Neural cell (in vitro differentiated cells): ENCODE results near the gene RRAGD. TPM values are rescaled to one million over a fixed set of nuclear protein-coding genes. Genes with fewer than 3 reads are reported as not detected.

Experiments
- H2AFZ ChIP-seq: fragments of 200-600, 300-800 bp; sonication (generic), shearing (Covaris generic); 2 replicates; pipeline ENCODE4 v1.6.0; 2014; ENCODE audit warnings: low read depth, mild to moderate bottlenecking, antibody characterized with exemption, low read length, moderate library complexity
- H3F3A ChIP-seq: fragments of 200-600 bp; shearing (Covaris generic); 2 replicates; pipeline ENCODE4 v1.6.1; 2016; ENCODE audit warnings: mild to moderate bottlenecking, moderate library complexity, mixed read lengths, antibody characterized with exemption, low read length; ENCODE audit not compliant: insufficient read depth, poor library complexity, severe bottlenecking
- H3K27ac ChIP-seq: fragments of 200-600, 300-800 bp; sonication (generic), shearing (Covaris generic); 2 replicates; pipeline ENCODE4 v1.5.1; 2014; ENCODE audit warnings: mild to moderate bottlenecking, low read length, moderate library complexity
- H3K27me3 ChIP-seq: fragments of 300-800, 200-600 bp; sonication (generic), shearing (Covaris generic); 2 replicates; pipeline ENCODE4 v1.6.0; 2014; ENCODE audit warnings: mild to moderate bottlenecking, low read depth, low read length, moderate library complexity; ENCODE audit not compliant: insufficient read depth
- H3K36me3 ChIP-seq: fragments of 300-800, 200-600 bp; sonication (generic), shearing (Covaris generic); 2 replicates; pipeline ENCODE4 v1.5.1; 2014; ENCODE audit warnings: mild to moderate bottlenecking, antibody characterized with exemption, low read length, moderate library complexity; ENCODE audit not compliant: insufficient read depth
- H3K4me2 ChIP-seq: fragments of 300-800, 200-600 bp; sonication (generic), shearing (Covaris generic); 2 replicates; pipeline ENCODE4 v1.6.0; 2014; ENCODE audit warnings: mild to moderate bottlenecking, low read length
- H3K4me3 ChIP-seq: fragments of 300-800, 200-600 bp; sonication (generic), shearing (Covaris generic); 2 replicates; pipeline ENCODE4 v1.5.1; 2014; ENCODE audit warnings: mild to moderate bottlenecking, low read length, moderate library complexity
- H3K79me2 ChIP-seq: fragments of 200-600 bp; shearing (Covaris generic); replicated peaks from 2 replicates; pipeline ENCODE4 v1.6.0; 2014; ENCODE audit warnings: mild to moderate bottlenecking, low read length, moderate library complexity; ENCODE audit not compliant: insufficient read depth
- H3K9ac ChIP-seq: fragments of 300-800, 200-600 bp; sonication (generic), shearing (Covaris generic); 2 replicates; pipeline ENCODE4 v1.6.1; 2016; ENCODE audit warnings: mild to moderate bottlenecking, low read length, mixed read lengths
- H3K9me2 ChIP-seq: fragments of 200-600 bp; shearing (Covaris generic); 2 replicates; pipeline ENCODE4 v1.6.1; 2016; ENCODE audit warnings: mild to moderate bottlenecking, low read length, mixed read lengths; ENCODE audit not compliant: insufficient read depth
- H3K9me3 ChIP-seq: fragments of 200-600, 300-800 bp; sonication (generic), shearing (Covaris generic); 2 replicates; pipeline ENCODE4 v1.6.1; 2016; ENCODE audit warnings: mild to moderate bottlenecking, mixed run types, low read length, moderate library complexity, mixed read lengths
- H4K20me1 ChIP-seq: fragments of 200-600 bp; shearing (Covaris generic); 2 replicates; pipeline ENCODE4 v1.6.1; 2016; ENCODE audit warnings: mild to moderate bottlenecking, mixed run types; ENCODE audit not compliant: insufficient read depth
- CTCF ChIP-seq: fragments of 450-650 bp; IDR thresholded peaks from 2 replicates; pipeline ENCODE4 v1.5.1; 2014; ENCODE audit warnings: antibody characterized with exemption, mild to moderate bottlenecking, moderate library complexity; ENCODE audit not compliant: poor library complexity, severe bottlenecking
- EP300 ChIP-seq: fragments of 450-650 bp; conservative IDR thresholded peaks from 2 replicates; pipeline ENCODE4 v1.6.1; 2014; ENCODE audit warnings: antibody characterized with exemption, mild to moderate bottlenecking, moderate library complexity; ENCODE audit not compliant: poor library complexity, severe bottlenecking
- EZH2 ChIP-seq: fragments of 200-600, 300-800 bp; shearing (Covaris generic), sonication (generic); IDR thresholded peaks from 2 replicates; pipeline ENCODE4 v1.6.1; 2014; ENCODE audit warnings: antibody characterized with exemption, low read length, borderline replicate concordance, mild to moderate bottlenecking; ENCODE audit not compliant: insufficient read depth, poor library complexity, severe bottlenecking
- MXI1 ChIP-seq: fragments of 450-650 bp; conservative IDR thresholded peaks from 2 replicates; pipeline ENCODE4 v1.6.1; 2014; ENCODE audit warnings: antibody characterized with exemption, mild to moderate bottlenecking; ENCODE audit not compliant: poor library complexity, severe bottlenecking
- POLR2AphosphoS5 ChIP-seq: IDR thresholded peaks from 2 replicates; pipeline ENCODE4 v1.6.1; 2012
- RAD21 ChIP-seq: fragments of 450-650 bp; conservative IDR thresholded peaks from 2 replicates; pipeline ENCODE4 v1.6.1; 2014; ENCODE audit warnings: antibody characterized with exemption, mild to moderate bottlenecking, moderate library complexity
- REST ChIP-seq: IDR thresholded peaks from 2 replicates; pipeline ENCODE4 v1.6.1; 2012; ENCODE audit warnings: borderline replicate concordance
- SMC3 ChIP-seq: fragments of 450-650 bp; conservative IDR thresholded peaks from 2 replicates; pipeline ENCODE4 v1.6.1; 2014; ENCODE audit warnings: antibody characterized with exemption, mild to moderate bottlenecking, moderate library complexity; ENCODE audit not compliant: poor library complexity
- TAF1 ChIP-seq: IDR thresholded peaks from 2 replicates; pipeline ENCODE4 v1.6.1; 2012; ENCODE audit warnings: low read depth
- polyA plus RNA-seq: library from polyadenylated mRNA; depleted of rRNA; stranded (reverse); fragments of >200 nt; gene quantifications from 2 replicates; pipeline ENCODE4 v1.2.3, GENCODE V29; 2014

RRAGD gene
- polyA plus RNA-seq, 1 donor from 2014 or later, result 34.1 TPM

- no peak overlapping the region for H3K27ac ChIP-seq
- H3F3A ChIP-seq, result no peaks in the 10 kb centered on the region
- H4K20me1 ChIP-seq, result no peaks in the 10 kb centered on the region
- no peak overlapping the region for H3K4me3 ChIP-seq
- no peak overlapping the region for H2AFZ ChIP-seq
- TF ChIP-seq EZH2, result no peak
- no peak for TF ChIP-seq MXI1
- no peak for TF ChIP-seq CTCF
- TF ChIP-seq REST, result no peak
- TF ChIP-seq SMC3, result no peak
- TF ChIP-seq TAF1, result no peak
- TF ChIP-seq POLR2AphosphoS5, result no peak
- no peak for TF ChIP-seq EP300
- no peak for TF ChIP-seq RAD21
- H3K9ac ChIP-seq, result no peak overlapping the region
- H3K9me3 ChIP-seq, result no peaks in the 10 kb centered on the region
- no peaks in the 10 kb centered on the region for H3K27me3 ChIP-seq
- peaks cover 3% of the 10 kb centered on the region for H3K79me2 ChIP-seq
- no peak overlapping the region for H3K4me2 ChIP-seq
- H3K36me3 ChIP-seq, result peaks cover 8% of the 10 kb centered on the region
- no peaks in the 10 kb centered on the region for H3K9me2 ChIP-seq
Observed at GRCh38 chr6:89388846-89389245, 23.2 kb downstream of the RRAGD start.

GRCh38 chr6:89387516-89388201, 24.4 kb downstream of the RRAGD start:
- H3F3A ChIP-seq, result no peaks in the 10 kb centered on the region
- H2AFZ ChIP-seq, result no peak overlapping the region

More at GRCh38 chr6:89387516-89388201, 24.4 kb downstream of the RRAGD start:
- H3K9me3 ChIP-seq, result no peaks in the 10 kb centered on the region
- no peak overlapping the region for H3K9ac ChIP-seq
- H3K4me2 ChIP-seq, result no peak overlapping the region
- no peak for TF ChIP-seq SMC3
- no peak for TF ChIP-seq REST
- no peak for TF ChIP-seq CTCF
- TF ChIP-seq EZH2, result no peak
- TF ChIP-seq TAF1, result no peak
- no peak for TF ChIP-seq POLR2AphosphoS5
- no peak for TF ChIP-seq MXI1
- TF ChIP-seq EP300, result no peak
- no peaks in the 10 kb centered on the region for H4K20me1 ChIP-seq
- H3K4me3 ChIP-seq, result no peak overlapping the region
- no peaks in the 10 kb centered on the region for H3K9me2 ChIP-seq
- no peak overlapping the region for H3K27ac ChIP-seq
- peaks cover 8% of the 10 kb centered on the region for H3K36me3 ChIP-seq
- H3K79me2 ChIP-seq, result peaks cover 3% of the 10 kb centered on the region
- H3K27me3 ChIP-seq, result no peaks in the 10 kb centered on the region
